Midbrain (tissue), 1 donor: ENCODE measurements around the gene ZMYND10.

Experiments used
- DNase-seq: peaks from one replicate; lab custom pipeline; 2025; lab: John Stamatoyannopoulos, UW

ZMYND10 gene

DNA sequence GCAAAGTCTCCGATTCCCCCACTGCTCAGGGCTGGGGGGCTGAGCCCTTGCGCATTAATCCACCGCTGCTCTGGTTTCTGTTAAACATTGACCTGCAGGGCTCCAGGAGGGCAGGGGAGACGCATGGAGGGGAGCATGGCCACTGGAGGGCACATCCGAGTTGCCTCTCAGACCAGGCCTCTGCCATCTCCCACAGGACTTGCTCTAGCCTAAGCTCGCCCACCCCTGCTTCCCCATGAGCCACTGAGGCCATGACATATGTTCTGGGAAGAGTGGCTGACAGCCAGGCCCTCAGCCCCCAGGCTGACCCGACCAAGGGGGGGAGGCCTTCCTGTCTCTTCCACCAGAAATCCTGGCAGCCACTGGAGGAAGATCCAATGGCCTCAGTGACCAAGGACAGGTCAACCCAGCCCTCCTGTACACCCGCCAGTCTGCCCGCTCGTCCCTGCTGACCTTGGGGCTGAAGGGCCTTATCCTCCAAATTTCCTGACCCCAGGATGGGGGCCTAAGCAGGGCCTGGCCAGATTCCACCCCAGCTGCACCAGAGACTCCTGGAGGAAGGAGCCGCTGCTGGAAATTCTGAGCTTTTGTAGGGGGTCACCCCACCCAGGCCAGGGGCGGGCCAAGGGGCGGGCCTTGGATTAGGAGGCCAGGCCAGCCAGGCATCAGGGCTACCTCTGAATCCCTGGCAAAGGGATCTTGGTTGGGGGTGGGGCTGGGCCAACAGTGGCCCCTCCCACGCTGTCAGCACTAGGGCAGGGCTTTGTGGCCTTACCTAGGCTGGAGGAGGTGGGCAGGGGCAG lies 42.3 kb downstream of the ZMYND10 start, which contains the start of gene HYAL1:
Gene HYAL1, minus strand, starts transcription at position 562 of the 803 bp plus-strand sequence. CDS start 618 bp downstream, outside the sequence.
- no peak for DNase-seq

DNA sequence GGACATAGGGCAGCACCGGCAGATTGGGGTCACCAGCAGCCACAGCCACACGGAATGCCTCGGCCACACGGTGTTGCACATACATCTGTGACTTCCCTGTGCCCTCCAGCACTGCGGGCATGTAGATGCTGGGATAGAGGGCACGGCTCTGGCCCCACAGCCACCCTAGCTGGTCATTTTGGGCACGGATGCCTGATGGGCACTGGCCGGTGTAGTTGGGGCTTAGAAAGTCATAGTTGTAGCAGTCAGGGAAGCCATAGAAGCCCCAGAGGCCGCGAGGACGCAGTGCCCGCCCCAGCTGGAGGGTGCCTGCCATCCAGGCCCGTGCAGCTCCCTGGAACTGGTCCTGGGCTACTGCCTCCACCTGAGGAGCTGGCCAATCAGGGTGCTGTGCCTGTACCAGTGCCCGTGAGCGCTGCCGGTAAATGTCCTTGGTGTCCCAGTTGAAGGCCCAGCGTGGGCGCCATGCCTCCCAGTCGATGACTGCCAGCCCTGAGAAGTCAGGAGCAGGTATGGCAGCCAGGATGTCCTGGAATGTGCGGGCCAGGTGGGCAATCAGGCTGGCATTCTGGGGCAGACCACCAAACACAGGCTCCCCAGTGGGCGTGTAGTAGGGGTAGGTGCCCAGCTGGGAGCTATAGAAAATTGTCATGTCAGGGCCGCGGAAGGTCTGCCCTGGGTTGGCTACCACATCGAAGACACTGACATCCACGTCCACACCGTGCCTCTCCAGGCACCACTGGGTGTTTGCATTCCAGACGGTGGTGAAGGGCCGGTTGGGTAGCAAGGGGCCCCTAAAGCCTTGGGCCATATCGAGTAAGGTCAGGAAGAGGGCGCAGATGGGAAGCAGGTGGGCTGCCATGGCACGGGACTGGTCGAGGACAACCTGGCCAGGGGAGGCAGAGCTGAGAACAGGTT lies 43.2 kb downstream of the ZMYND10 start:
- DNase-seq: no peak

DNA sequence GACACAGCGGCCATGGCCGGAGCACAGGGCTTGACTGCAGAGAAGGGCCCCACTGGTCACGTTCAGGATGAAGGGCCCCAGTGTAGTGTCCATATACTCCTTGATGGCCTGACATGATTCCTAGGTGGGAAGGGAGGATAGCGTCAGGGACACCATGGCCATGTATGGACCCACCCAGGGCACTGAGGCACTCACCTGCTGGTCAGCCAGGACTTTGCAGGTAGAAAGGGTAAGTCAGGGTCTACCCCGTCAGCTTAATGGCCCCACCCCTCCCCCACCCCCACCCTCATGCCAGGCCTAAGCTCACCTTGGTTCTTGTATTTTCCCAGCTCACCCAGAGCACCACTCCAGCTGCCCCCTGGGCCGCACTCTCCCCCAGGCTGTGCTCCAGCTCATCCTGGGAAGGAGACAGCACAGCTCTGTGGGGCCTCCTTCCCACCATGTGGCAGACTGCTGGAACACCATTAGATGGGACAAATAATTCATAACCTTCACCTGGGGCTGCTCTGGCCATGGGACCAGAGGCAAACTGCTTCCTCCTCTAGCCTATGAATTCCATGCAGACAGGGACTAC lies 44.8 kb downstream of the ZMYND10 start:
- DNase-seq: no peak

DNA sequence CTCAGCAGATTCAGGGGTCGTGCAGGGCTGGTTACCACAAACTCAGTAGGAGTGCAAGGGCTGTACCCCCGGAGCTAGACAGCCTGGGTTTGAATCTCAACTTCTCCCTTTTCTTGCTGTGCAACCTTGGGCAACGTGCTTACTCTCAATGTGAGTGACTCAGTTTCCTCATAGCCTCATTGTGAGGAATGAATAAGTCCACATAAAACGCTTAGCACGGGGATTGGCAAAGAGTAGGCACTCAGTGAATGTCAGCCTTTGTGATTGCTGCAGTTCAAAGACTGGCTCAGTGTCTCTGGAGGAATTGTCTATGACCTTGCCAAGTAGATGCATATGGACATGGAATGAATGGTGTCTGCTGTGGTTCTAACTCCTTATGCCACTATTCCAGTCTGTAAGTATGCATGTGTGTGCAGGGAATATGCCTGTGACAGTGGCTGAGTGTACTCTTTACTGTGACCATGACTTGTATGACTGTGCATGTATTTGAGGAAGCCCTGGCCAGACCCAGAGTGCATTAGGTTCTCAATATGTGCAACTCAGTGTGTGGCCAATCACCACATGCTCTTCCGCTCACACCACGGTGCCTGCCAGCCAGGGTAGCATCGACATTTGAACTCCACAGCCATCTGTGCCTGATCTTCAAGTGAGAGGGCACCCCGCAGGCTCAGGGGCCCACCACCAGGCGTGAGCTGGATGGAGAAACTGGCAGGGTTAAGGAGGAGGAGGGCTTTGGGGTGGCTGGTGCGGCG lies 45.4 kb downstream of the ZMYND10 start:
- DNase-seq: peak; percentile 78

DNA sequence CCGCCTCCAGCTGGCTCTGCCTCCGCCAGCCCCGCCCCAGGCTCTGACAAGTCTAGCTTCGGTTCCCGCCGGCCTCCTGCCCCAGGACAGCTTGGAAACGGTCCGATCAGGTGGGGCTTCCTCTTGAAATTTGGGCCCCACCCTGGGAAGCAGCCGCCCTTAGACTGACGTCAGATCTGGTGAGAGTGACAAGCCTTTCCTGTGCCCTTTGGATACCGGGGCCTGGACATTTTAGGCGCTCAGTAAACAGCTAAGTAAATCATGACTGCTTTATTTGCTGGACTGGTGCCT lies 45.9 kb downstream of the ZMYND10 start:
- no peak for DNase-seq

DNA sequence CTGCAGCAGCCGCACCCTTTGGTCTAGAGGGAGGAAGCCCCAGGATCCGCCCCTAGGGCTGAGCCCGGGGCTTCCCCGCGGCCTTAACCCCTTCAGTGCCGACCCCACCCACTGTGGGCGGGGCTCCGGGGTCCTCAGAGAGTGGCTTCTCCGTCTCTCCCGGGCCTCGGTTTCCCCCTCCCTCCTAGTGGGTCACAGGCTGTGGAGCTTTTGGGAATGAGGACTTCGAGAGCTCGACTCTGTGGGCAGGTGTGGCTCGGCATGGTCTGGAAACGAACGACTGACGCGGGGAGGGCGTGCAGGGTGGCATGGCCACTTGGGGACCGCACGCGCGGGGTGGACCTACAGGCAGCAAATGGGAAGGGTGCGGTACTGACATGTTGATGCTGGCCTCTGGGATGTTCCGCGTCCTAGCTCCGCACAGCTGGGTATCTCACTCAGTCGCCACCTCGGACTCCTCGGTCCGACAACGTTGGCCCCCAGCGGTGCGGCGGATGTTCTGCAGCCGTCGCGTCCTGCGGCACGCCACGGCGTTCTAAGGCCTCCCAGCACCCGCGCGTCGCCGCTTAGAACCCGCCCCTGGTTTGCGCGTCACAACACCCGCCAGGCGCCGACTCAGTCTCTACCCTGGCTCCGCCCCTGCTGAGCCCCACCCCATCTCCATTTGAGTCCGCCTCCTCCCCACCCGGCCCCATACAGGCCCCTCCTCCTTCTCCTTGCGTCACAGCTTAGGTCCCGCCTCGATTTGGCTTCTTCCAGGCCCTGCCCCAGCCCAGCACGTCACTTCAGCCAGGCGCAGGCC lies 46.5 kb downstream of the ZMYND10 start, which contains the start of the genes HYAL3 and NAA80:
Gene HYAL3, minus strand, starts transcription at position 570 of the 802 bp plus-strand sequence. CDS start 3,803 bp downstream, outside the sequence.
Gene NAA80, minus strand, starts transcription at position 570 of the 802 bp plus-strand sequence. CDS start 1,942 bp downstream, outside the sequence.
- DNase-seq: peak; percentile 100

DNA sequence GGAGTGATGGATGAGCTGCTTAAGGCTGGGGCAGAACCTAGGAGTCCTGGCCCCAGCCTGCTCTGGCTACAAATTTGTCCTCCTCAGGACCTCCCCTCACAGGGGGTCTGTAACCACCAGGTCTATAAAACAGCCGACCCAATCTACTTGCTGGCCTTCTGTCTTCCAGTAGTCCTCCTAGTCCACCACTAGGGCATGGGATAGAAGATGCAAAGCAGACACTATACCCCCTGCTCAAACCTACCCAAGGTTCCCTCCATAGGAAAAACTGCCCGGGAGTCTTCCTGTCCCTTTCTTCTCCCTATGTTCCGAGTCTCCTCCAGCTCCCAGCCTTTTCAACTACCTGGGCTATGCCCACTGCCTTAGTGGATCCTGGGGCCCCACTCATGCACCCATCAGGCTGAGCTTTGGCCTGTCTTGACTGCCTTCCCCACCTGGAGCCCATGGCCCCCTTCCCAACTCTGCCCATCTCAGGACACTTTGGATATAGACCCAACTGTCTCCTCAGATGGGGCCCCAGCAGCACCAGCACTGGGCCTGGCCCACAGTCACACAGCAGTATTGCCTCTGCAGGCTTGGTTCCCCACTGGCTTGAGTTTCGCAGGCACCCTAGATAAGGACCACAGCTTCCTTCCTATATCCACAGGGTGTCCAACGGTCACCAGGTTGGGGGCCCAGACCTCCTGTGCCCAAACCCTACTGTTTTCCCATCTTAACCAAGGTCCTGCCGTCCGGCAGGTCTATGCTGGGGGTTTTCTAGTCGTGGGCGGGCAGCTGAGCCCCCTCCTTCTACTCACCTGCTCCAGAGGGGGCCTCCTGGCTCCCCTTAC lies 47.4 kb downstream of the ZMYND10 start:
- DNase-seq: no peak

DNA sequence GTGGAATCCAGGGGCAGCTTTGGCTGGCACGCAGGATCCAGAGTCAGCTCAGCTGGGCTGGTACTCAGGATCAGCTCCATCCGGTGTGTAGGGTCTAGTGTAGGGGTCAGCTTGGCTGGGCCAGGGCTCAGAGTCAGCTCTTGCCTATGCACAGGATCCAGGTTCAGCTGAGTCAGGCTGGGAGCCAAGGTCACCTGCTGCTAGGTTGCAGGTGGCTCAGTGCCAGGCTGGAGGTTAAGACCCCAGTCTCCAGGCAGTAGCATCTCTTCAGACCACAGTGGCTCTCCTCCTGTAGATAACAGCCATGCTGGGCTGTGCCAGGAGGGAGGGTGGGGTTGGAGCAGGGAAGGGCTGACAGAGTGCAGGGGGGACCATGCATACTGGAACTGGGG lies 48.2 kb downstream of the ZMYND10 start:
- DNase-seq: no peak

DNA sequence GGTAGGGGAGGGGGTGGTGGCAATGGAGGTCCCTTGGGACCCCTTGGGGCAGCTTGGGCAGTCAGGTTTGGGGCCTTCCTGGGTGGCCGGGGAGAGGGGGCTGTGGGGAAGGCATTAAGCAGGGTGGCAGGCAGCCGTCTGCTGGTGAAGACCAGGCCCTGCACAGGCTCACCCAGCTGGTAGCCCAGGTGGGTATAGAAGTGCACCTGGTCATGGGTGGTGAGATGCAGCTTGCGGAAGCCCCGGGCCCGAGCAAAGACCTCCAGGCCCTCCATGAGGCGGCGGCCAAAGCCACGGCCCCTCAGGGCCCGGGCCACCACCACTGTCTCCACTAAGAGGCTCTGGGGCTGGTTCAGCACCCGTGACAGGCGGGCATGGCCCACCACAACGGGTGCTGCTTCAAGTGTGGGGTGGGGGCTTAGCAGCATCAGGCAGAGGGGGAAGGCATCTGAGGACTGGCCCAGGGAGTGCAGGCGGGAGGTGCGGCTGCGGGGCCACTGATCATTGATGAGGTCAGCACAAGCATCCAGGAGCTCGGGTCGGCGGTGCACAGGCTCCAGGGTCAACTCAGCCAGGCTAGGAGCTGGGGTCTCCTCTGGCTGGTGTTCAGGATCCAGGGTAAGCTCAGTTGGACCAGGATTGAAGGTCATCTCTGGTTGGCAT lies 48.7 kb downstream of the ZMYND10 start:
- no peak for DNase-seq

DNA sequence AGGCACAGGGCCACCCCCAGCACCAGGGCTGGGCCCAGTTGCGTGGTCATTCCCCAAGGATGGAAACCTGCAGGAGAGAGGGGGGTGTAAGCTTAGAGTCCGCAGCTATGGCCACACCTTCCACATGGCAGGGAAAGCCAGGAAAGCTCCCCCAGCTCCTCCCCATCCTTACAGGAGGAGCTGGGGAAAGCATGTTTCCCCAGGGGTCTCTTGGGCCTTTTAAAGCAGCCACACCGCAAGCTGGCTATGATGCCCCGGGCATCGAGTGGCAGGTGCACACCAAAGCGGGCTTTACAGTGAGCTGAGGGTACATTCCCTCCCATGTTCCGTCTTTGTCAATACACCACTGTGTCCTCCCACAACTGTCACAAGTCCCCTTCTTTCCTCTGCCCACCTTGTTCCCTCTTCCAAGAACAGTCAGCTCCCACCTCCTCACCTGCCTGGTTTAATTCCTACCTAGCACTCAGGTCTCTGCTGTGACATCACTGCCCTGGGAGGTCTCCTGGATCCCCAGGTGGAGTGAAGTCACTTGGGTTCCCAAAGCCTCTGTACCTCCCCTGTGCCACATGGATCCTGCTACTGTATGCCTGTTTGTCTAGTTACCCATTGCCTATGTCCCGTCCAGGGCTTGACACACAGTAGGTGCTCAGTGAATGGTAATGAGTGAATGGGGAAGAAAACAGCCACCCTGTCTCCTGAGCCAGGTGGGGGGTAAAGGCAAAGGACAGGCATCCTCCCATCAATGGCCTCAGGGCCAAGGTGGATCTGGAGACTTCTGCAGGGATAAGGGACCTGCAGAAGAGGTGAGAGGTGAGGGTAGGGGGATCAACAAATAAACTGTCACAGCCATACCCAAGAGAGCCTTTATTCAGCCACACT lies 49.7 kb downstream of the ZMYND10 start:
- DNase-seq: no peak

DNA sequence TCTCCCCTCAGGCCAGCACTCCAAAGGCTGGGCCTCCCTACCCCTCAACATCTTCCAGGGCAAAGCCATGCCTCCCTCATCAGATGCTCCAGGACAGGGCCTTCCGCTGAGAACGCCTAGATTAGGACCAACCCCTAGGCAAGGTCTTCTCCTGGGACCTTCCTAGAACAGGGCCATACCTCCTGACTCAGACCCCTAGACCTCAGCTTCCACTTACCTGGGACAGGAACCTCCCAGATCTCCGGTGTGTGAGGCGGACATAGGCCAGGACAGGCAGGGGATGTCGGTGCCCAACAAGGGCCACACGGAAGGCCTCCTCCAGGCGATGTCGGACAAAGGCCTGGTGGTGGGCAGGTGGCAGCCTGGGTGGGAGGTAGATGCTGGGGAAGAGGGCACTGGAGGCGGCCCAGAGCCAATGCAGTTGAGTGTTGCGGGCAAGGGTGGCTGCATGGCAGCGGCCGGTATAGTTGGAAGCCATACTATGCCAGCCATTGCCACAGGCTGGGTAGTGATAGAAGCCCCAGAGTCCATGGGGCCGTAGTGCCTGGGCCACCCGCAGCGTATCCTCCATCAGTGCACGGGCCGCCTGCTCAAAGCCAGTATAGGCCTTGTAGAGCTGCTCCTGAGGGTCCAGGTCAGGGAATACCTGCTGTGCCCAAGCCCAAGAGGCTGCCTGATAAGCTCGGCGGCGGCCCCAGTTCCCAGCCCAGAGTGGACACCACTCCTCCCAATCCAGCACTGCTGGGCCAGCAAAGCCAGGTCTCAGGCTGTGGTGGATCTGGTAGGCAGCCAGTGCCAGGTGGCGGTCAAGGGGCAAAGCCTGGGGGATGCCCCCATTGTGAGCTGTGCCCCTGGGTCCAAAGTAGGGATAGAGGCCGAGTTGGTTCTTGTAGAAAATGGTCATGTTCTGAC lies 50.8 kb downstream of the ZMYND10 start:
- DNase-seq: no peak

DNA sequence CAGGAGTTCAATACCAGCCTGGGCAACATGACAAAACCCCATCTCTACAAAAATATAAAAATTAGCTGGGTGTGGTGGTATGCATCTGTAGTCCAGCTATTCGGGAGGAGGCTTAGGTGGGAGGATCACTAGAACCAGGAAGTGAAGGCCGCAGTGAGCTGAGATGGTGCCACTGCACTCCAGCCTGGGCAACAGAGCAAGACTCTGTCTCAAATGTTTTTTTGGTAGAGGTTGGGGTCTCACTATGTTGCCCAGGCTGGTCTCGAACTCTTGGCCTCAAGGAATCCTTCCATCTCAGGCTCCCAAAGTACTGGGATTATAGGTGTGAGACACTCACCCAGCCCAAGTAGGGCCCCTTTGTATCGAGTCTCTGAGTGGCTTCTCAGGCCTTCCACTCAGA lies 51.4 kb downstream of the ZMYND10 start:
- DNase-seq: no peak

DNA sequence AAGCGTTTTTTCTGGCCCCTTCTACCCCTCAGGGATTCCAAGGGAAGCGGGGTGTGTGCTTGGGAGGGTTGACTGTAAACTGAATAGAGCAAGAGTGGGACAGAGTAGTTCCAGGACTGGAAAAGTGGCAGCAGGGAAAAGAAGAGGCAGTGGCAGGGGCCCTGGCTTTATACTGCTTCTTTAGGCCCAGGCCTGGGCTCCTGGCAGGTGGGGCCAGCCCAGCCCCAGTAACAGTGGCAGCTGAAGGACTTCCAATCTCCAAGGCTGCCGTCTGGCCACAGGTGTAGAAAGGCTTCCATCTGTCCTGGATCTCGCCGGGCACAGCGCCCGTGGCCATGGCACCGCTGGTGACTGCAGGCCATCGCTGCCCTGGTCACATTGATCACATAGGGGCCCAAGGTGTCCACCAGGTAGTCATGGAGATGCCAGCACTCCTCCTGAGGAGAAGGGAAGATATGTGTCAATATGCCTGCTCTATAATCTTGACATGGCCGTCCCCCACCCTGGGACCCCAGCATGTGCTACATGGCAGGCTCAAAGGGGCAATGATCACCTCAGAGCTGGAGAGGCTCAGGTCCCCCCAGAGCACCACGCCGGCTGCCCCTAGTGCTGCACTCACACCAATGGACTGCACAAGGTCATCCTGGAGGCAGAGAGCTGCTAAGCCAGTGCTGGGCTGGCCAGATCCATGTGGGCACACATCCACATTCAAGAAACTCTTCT lies 52.3 kb downstream of the ZMYND10 start:
- DNase-seq: no peak

DNA sequence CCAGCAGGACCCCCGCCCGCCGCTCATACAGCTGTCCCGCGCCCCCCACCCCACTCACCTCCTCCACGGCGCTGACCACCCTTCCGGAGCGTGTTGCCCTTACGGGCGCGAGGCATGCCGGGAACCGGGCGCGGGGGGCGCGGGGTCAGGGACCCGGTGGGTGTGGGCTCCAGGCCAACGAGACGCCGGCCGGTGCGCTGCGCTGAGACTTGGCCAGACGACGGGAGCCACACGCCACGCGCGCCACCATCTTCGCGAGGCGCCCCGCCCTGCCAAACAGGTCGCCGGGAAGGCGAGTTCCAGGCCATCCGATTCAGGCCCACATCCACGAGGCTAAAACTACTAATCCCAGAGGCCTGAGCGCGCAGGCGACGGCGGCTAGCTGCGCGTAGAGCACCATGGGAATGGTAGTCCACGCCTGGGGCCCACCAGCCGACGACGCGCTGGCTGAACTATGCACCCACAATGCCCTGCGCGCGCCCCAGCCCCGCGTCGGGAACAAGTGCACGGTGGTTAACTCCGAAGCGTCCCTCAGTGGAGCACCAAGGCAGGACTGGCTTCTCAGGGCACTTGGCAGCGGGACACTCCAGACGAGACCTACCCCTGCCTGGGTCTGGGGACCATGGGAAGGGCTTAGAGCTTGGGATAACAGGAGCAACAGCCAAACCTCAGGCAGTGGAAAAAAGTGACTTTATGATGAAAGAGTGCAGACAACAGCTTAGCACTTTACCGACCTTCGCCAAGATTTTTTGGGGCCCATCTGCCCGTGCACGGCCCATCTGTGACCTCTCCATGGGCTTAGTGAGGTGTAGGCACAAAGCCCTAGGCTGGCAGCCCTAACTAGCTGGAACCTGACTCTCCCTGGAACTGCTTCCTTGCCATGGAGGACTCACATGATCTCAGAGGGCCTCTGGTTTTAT lies 53.1 kb downstream of the ZMYND10 start, which contains the start of gene IFRD2:
Gene IFRD2, minus strand, starts transcription at position 271 of the 920 bp plus-strand sequence. Its CDS starts 155 bp downstream, at position 116.
- DNase-seq: peak; percentile 99
